Neural cell (in vitro differentiated cells): ENCODE data around the gene MOCS2. TPM values are rescaled to one million over a fixed set of nuclear protein-coding genes. Genes with fewer than 3 reads are reported as not detected.
A peak's percentile ranks its signal among the peaks of the same experiment; 100 is the strongest.

Source experiments
- H2AFZ ChIP-seq: fragments of 200-600, 300-800 bp; sonication (generic), shearing (Covaris generic); 2 replicates; pipeline ENCODE4 v1.6.0; 2014; ENCODE audit warnings: low read depth, mild to moderate bottlenecking, antibody characterized with exemption, low read length, moderate library complexity
- H3F3A ChIP-seq: fragments of 200-600 bp; shearing (Covaris generic); 2 replicates; pipeline ENCODE4 v1.6.1; 2016; ENCODE audit warnings: mild to moderate bottlenecking, moderate library complexity, mixed read lengths, antibody characterized with exemption, low read length; ENCODE audit not compliant: insufficient read depth, poor library complexity, severe bottlenecking
- H3K27ac ChIP-seq: fragments of 200-600, 300-800 bp; sonication (generic), shearing (Covaris generic); 2 replicates; pipeline ENCODE4 v1.5.1; 2014; ENCODE audit warnings: mild to moderate bottlenecking, low read length, moderate library complexity
- H3K27me3 ChIP-seq: fragments of 300-800, 200-600 bp; sonication (generic), shearing (Covaris generic); 2 replicates; pipeline ENCODE4 v1.6.0; 2014; ENCODE audit warnings: mild to moderate bottlenecking, low read depth, low read length, moderate library complexity; ENCODE audit not compliant: insufficient read depth
- H3K36me3 ChIP-seq: fragments of 300-800, 200-600 bp; sonication (generic), shearing (Covaris generic); 2 replicates; pipeline ENCODE4 v1.5.1; 2014; ENCODE audit warnings: mild to moderate bottlenecking, antibody characterized with exemption, low read length, moderate library complexity; ENCODE audit not compliant: insufficient read depth
- H3K4me2 ChIP-seq: fragments of 300-800, 200-600 bp; sonication (generic), shearing (Covaris generic); 2 replicates; pipeline ENCODE4 v1.6.0; 2014; ENCODE audit warnings: mild to moderate bottlenecking, low read length
- H3K4me3 ChIP-seq: fragments of 300-800, 200-600 bp; sonication (generic), shearing (Covaris generic); 2 replicates; pipeline ENCODE4 v1.5.1; 2014; ENCODE audit warnings: mild to moderate bottlenecking, low read length, moderate library complexity
- H3K79me2 ChIP-seq: fragments of 200-600 bp; shearing (Covaris generic); replicated peaks from 2 replicates; pipeline ENCODE4 v1.6.0; 2014; ENCODE audit warnings: mild to moderate bottlenecking, low read length, moderate library complexity; ENCODE audit not compliant: insufficient read depth
- H3K9ac ChIP-seq: fragments of 300-800, 200-600 bp; sonication (generic), shearing (Covaris generic); 2 replicates; pipeline ENCODE4 v1.6.1; 2016; ENCODE audit warnings: mild to moderate bottlenecking, low read length, mixed read lengths
- H3K9me2 ChIP-seq: fragments of 200-600 bp; shearing (Covaris generic); 2 replicates; pipeline ENCODE4 v1.6.1; 2016; ENCODE audit warnings: mild to moderate bottlenecking, low read length, mixed read lengths; ENCODE audit not compliant: insufficient read depth
- H3K9me3 ChIP-seq: fragments of 200-600, 300-800 bp; sonication (generic), shearing (Covaris generic); 2 replicates; pipeline ENCODE4 v1.6.1; 2016; ENCODE audit warnings: mild to moderate bottlenecking, mixed run types, low read length, moderate library complexity, mixed read lengths
- H4K20me1 ChIP-seq: fragments of 200-600 bp; shearing (Covaris generic); 2 replicates; pipeline ENCODE4 v1.6.1; 2016; ENCODE audit warnings: mild to moderate bottlenecking, mixed run types; ENCODE audit not compliant: insufficient read depth
- EP300 ChIP-seq: fragments of 450-650 bp; conservative IDR thresholded peaks from 2 replicates; pipeline ENCODE4 v1.6.1; 2014; ENCODE audit warnings: antibody characterized with exemption, mild to moderate bottlenecking, moderate library complexity; ENCODE audit not compliant: poor library complexity, severe bottlenecking
- EZH2 ChIP-seq: fragments of 200-600, 300-800 bp; shearing (Covaris generic), sonication (generic); IDR thresholded peaks from 2 replicates; pipeline ENCODE4 v1.6.1; 2014; ENCODE audit warnings: antibody characterized with exemption, low read length, borderline replicate concordance, mild to moderate bottlenecking; ENCODE audit not compliant: insufficient read depth, poor library complexity, severe bottlenecking
- MXI1 ChIP-seq: fragments of 450-650 bp; conservative IDR thresholded peaks from 2 replicates; pipeline ENCODE4 v1.6.1; 2014; ENCODE audit warnings: antibody characterized with exemption, mild to moderate bottlenecking; ENCODE audit not compliant: poor library complexity, severe bottlenecking
- POLR2AphosphoS5 ChIP-seq: IDR thresholded peaks from 2 replicates; pipeline ENCODE4 v1.6.1; 2012
- RAD21 ChIP-seq: fragments of 450-650 bp; conservative IDR thresholded peaks from 2 replicates; pipeline ENCODE4 v1.6.1; 2014; ENCODE audit warnings: antibody characterized with exemption, mild to moderate bottlenecking, moderate library complexity
- SMC3 ChIP-seq: fragments of 450-650 bp; conservative IDR thresholded peaks from 2 replicates; pipeline ENCODE4 v1.6.1; 2014; ENCODE audit warnings: antibody characterized with exemption, mild to moderate bottlenecking, moderate library complexity; ENCODE audit not compliant: poor library complexity
- TAF1 ChIP-seq: IDR thresholded peaks from 2 replicates; pipeline ENCODE4 v1.6.1; 2012; ENCODE audit warnings: low read depth
- polyA plus RNA-seq: library from polyadenylated mRNA; depleted of rRNA; stranded (reverse); fragments of >200 nt; gene quantifications from 2 replicates; pipeline ENCODE4 v1.2.3, GENCODE V29; 2014
- TF ChIP-seq, protein P1 (sequence below): IDR thresholded peaks from 2 replicates; pipeline ENCODE4 v1.6.1; 2012; ENCODE audit warnings: borderline replicate concordance
- TF ChIP-seq, protein P2 (sequence below): fragments of 450-650 bp; IDR thresholded peaks from 2 replicates; pipeline ENCODE4 v1.5.1; 2014; ENCODE audit warnings: antibody characterized with exemption, mild to moderate bottlenecking, moderate library complexity; ENCODE audit not compliant: poor library complexity, severe bottlenecking

Gene MOCS2
- polyA plus RNA-seq, 1 donor from 2014 or later: 71.0 TPM

- no peak overlapping the region for H3K9ac ChIP-seq
- H3K79me2 ChIP-seq: no peaks in the 10 kb centered on the region
- no peak overlapping the region for H3K4me3 ChIP-seq
- no peaks in the 10 kb centered on the region for H4K20me1 ChIP-seq
- H2AFZ ChIP-seq: no peak overlapping the region
- no peak overlapping the region for H3K27ac ChIP-seq
- no peak for TF ChIP-seq POLR2AphosphoS5
- no peak for TF ChIP-seq MXI1
- no peak for TF ChIP-seq EZH2
- TF ChIP-seq EP300: no peak
- no peak for TF ChIP-seq RAD21
- TF ChIP-seq, protein P1, sequence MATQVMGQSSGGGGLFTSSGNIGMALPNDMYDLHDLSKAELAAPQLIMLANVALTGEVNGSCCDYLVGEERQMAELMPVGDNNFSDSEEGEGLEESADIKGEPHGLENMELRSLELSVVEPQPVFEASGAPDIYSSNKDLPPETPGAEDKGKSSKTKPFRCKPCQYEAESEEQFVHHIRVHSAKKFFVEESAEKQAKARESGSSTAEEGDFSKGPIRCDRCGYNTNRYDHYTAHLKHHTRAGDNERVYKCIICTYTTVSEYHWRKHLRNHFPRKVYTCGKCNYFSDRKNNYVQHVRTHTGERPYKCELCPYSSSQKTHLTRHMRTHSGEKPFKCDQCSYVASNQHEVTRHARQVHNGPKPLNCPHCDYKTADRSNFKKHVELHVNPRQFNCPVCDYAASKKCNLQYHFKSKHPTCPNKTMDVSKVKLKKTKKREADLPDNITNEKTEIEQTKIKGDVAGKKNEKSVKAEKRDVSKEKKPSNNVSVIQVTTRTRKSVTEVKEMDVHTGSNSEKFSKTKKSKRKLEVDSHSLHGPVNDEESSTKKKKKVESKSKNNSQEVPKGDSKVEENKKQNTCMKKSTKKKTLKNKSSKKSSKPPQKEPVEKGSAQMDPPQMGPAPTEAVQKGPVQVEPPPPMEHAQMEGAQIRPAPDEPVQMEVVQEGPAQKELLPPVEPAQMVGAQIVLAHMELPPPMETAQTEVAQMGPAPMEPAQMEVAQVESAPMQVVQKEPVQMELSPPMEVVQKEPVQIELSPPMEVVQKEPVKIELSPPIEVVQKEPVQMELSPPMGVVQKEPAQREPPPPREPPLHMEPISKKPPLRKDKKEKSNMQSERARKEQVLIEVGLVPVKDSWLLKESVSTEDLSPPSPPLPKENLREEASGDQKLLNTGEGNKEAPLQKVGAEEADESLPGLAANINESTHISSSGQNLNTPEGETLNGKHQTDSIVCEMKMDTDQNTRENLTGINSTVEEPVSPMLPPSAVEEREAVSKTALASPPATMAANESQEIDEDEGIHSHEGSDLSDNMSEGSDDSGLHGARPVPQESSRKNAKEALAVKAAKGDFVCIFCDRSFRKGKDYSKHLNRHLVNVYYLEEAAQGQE: no peak
- TF ChIP-seq TAF1: no peak
- TF ChIP-seq, protein P2, sequence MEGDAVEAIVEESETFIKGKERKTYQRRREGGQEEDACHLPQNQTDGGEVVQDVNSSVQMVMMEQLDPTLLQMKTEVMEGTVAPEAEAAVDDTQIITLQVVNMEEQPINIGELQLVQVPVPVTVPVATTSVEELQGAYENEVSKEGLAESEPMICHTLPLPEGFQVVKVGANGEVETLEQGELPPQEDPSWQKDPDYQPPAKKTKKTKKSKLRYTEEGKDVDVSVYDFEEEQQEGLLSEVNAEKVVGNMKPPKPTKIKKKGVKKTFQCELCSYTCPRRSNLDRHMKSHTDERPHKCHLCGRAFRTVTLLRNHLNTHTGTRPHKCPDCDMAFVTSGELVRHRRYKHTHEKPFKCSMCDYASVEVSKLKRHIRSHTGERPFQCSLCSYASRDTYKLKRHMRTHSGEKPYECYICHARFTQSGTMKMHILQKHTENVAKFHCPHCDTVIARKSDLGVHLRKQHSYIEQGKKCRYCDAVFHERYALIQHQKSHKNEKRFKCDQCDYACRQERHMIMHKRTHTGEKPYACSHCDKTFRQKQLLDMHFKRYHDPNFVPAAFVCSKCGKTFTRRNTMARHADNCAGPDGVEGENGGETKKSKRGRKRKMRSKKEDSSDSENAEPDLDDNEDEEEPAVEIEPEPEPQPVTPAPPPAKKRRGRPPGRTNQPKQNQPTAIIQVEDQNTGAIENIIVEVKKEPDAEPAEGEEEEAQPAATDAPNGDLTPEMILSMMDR: no peak
- no peak for TF ChIP-seq SMC3
- no peaks in the 10 kb centered on the region for H3K27me3 ChIP-seq
- no peaks in the 10 kb centered on the region for H3K9me3 ChIP-seq
- H3K36me3 ChIP-seq: peaks cover 4% of the 10 kb centered on the region
- no peaks in the 10 kb centered on the region for H3K9me2 ChIP-seq
- H3K4me2 ChIP-seq: no peak overlapping the region
- no peaks in the 10 kb centered on the region for H3F3A ChIP-seq
Observed at GRCh38 chr5:53099546-53099945, 10.0 kb downstream of the MOCS2 start.

- no peak overlapping the region for H3K9ac ChIP-seq
- H3K4me2 ChIP-seq: no peak overlapping the region
- H2AFZ ChIP-seq: no peak overlapping the region
- H3K27me3 ChIP-seq: no peaks in the 10 kb centered on the region
- H3K9me2 ChIP-seq: no peaks in the 10 kb centered on the region
- peaks cover 4% of the 10 kb centered on the region for H3K36me3 ChIP-seq
- TF ChIP-seq RAD21 (peak; percentile 82), SMC3 (peak; percentile 93), TAF1 (no peak), POLR2AphosphoS5 (no peak)
- TF ChIP-seq, protein P1: no peak
- TF ChIP-seq, protein P2: peak; percentile 85
- no peaks in the 10 kb centered on the region for H3K9me3 ChIP-seq
- no peaks in the 10 kb centered on the region for H4K20me1 ChIP-seq
- H3K79me2 ChIP-seq: no peaks in the 10 kb centered on the region
- no peaks in the 10 kb centered on the region for H3F3A ChIP-seq
- no peak overlapping the region for H3K4me3 ChIP-seq
- H3K27ac ChIP-seq: no peak overlapping the region
Observed at GRCh38 chr5:53095931-53096525, 13.5 kb downstream of the MOCS2 start.
